ENCODE results near the gene MAGI2. TPM values are rescaled to one million over a fixed set of nuclear protein-coding genes. Genes with fewer than 3 reads are reported as not detected.

The MAGI2 gene
- total and polyA plus RNA-seq, 9 donors = 7.1 to 20.4 (median 18.7) TPM

DNA sequence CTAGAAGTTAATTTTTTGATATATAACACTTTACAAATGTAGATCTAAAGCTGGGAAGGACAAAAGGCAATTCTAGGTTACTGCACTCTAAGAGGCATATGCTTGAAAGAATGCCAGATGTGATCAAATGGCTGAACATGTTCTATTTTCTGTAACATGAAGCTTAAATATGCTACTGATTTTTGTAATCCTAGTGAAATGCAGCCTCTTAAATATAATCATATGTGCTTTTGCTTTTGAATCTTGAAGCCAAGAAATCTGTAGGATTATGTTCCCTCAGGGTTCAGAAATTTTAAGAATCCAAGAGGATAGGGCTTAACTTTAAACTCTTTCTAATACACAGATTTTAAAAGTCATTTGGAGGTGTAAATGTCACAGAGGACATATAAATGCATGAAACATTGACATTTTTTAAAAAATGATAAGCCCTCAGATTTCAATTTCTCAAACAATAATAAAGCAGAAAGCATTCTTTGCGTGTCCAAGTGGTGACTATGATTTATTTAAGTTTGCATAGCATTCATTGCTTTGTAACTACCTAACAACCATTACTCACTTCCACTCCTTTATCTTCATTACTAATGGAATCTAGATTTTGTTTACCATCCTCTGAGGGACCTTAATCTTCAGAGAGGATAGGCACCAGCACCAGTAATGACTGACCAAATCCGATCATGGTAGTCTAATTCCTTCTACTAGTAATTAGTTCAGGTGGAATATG lies 170.4 kb downstream of the MAGI2 start:
- no peak for DNase-seq
- 69 to 78% (median 72%) methylated on average over 2 of the region's 2 CpGs for WGBS, 3 donors
- no peak for TF ChIP-seq EP300 (IDR thresholded peaks at IDR 0.05)
- TF ChIP-seq CTCF (IDR thresholded peaks at IDR 0.05) = no peak
- no peak for TF ChIP-seq POLR2A (IDR thresholded peaks at IDR 0.05)
- intact Hi-C loops (cut with DNase I) = no loop called here
- no peaks in the 10 kb centered on the region for H3K4me1 ChIP-seq (ENCODE audit: insufficient read depth)
- H3K27me3 ChIP-seq = no peaks in the 10 kb centered on the region
- no peaks in the 10 kb centered on the region for H3K9me3 ChIP-seq
- H3K36me3 ChIP-seq = no peaks in the 10 kb centered on the region
- no peak overlapping the region for H3K4me3 ChIP-seq
- H3K27ac ChIP-seq = no peak overlapping the region

DNA sequence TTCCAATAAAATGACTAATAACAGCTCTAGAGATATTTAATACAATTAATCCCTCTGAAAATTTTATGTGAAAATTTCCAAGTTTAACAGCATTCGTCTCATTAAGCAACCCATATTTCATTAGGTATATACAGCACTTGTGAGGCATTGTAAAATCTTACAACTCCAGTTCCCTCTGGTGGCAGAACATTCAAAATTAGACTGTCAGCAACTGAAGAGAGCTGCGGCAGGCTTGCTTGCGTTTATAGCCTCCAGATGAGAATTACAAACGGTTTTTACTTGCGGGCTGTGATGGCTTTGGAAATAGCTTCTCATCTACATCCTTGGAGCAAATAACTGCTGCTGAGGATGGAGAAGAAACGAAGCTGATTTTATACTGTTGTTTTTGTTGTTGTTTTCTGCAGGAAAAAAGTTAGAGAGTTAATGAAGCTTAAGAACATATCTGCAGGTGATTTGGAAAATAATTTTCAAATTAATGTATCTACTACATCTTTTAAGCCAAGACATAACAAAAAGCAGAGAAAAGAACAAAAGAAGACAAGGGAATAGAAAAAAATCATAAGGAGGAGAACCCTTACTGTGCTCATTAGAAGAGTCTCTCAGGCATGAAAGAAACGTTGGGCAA lies 171.3 kb downstream of the MAGI2 start:
- DNase-seq = peak in 3 of 5 donors; percentile 14 to 20 (median 15)
- Histone ChIP-seq H3K9me3 (no peaks in the 10 kb centered on the region), H3K4me3 (no peak overlapping the region), H3K27ac (no peak overlapping the region), H3K36me3 (no peaks in the 10 kb centered on the region), H3K27me3 (no peaks in the 10 kb centered on the region), H3K4me1 (ENCODE audit: insufficient read depth) (no peaks in the 10 kb centered on the region)
- WGBS, 3 donors = 15 to 24% (median 18%) methylated on average over 7 of the region's 7 CpGs
- intact Hi-C loops (cut with DNase I) = no loop called here
- TF ChIP-seq EP300 (IDR thresholded peaks at IDR 0.05) = no peak
- TF ChIP-seq CTCF (IDR thresholded peaks at IDR 0.05) = peak in 2 of 3 donors; percentile 8 to 28

- no peak for DNase-seq
- no peak overlapping the region for H3K27ac ChIP-seq
- no peaks in the 10 kb centered on the region for H3K36me3 ChIP-seq
- no peaks in the 10 kb centered on the region for H3K4me1 ChIP-seq (ENCODE audit: insufficient read depth)
- H3K4me3 ChIP-seq = no peak overlapping the region
- no peaks in the 10 kb centered on the region for H3K27me3 ChIP-seq
- TF ChIP-seq CTCF (IDR thresholded peaks at IDR 0.05) = no peak
- no peak for TF ChIP-seq EP300 (IDR thresholded peaks at IDR 0.05)
- no peak for TF ChIP-seq POLR2A (IDR thresholded peaks at IDR 0.05)
- H3K9me3 ChIP-seq = no peaks in the 10 kb centered on the region
- 46 to 69% (median 50%) methylated on average over 2 of the region's 2 CpGs for WGBS, 3 donors
- intact Hi-C loops (cut with DNase I) = no loop called here
These were observed 172.0 kb downstream of the MAGI2 start for GRCh38 chr7:79281426-79281825.

DNA sequence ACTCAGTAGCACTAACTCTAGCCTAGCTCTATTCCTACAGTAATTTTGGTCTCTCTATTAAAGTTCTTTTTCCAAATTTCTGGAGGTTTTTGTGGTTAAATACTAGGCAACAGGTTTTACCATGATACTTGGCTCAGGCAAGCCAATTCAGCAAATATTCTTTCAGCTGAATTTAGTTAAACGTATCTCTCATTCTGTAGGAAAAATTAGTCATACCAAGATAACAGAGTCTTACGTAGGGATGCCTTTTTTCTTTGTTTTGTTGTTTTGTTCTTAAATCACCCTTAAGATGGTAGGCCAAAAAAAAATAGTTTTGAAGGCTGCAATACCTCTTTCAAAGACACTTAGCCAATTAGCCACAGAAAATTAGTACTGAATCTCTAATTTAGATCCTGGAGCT lies 180.5 kb downstream of the MAGI2 start:
- WGBS, 3 donors = 29 to 41% (median 37%) methylated on average over 2 of the region's 2 CpGs
- intact Hi-C loops (cut with DNase I) = no loop called here
- Histone ChIP-seq H3K4me3 (no peak overlapping the region), H3K4me1 (ENCODE audit: insufficient read depth) (peaks cover 1% of the 10 kb centered on the region), H3K9me3 (no peaks in the 10 kb centered on the region), H3K27me3 (no peaks in the 10 kb centered on the region), H3K27ac (no peak overlapping the region), H3K36me3 (no peaks in the 10 kb centered on the region)
- no peak for DNase-seq
- TF ChIP-seq POLR2A (IDR thresholded peaks at IDR 0.05) (no peak), CTCF (IDR thresholded peaks at IDR 0.05) (no peak), EP300 (IDR thresholded peaks at IDR 0.05) (no peak)

Data from ovary (tissue), 9 donors.